Measurements from ENCODE around the gene LONP2.
"Not testable (repeated sequence)": the region's sequence is repeated elsewhere in the genome, so short reads cannot be mapped to it uniquely, and the experiment has no call there.

Gene LONP2

DNA sequence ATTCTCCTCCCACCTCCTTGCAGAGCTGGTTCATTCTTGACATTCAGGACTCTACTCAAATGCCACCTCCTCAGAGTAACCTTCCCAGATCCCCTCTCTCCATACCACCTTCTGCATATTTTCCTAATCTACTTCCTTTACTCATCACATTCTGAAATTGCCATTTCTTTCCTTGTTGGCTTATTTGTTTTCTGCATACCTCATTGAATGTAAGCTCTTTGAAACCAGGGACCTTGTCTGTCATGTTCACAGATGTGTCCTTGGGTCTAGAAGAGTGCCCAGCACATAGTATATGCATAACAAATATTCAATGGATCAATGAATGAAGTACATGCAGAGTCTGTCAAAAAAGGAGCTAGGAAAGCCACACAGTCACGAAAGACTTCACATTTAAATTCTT is 7.8 kb upstream of the LONP2 start:
- no peak for DNase-seq (ENCODE audit: low read depth in 2 of 2)

GRCh38 chr16:48240147-48240546 is 4.0 kb upstream of the LONP2 start:
- not testable (repeated sequence) for DNase-seq (ENCODE audit: low read depth in 2 of 2)

DNA sequence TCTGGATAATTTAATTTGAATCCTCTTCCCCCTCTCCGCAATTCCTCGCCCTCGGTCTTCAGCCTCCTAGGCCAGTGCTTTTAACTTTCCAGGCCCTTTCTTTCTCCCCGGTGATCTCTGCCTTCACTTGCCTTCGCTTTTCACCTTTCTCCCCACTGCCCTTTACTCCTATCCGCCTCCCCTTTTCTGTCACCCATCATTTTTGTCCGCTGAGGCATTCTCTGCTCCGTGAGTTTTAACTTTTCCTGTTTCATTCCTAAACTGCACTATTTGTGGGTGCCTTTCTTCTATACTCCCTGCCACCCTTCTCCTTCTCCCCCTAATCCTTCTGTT is 729 bp downstream of the LONP2 start:
- DNase-seq (ENCODE audit: low read depth in 2 of 2) = no peak

- DNase-seq (ENCODE audit: low read depth in 2 of 2) = no peak
Measured at GRCh38 chr16:48246066-48246465, 2.0 kb downstream of the LONP2 start.

DNA sequence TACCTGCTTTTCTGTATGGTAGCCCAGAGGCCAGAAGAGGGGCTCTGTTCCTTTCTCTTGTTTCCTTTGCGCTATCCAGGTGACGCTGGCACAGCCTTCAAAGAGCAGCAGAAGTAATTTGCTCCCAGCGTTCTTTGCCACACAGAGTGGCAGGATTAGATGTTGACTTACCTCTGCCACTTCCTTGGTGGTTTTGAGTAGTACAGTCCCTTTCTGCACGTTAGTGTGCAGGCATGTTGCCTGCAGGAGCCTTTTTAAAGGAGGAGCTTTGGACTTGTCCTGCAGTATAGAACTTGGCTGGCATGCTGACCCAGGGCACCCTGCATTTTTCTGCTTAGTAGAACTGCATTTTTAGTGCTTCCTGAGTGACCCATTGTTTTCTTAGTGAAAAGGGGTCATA is 3.2 kb downstream of the LONP2 start, which contains the start of gene ABCC11:
TSS of gene ABCC11 (minus strand) at position 229 of the 400 bp plus-strand sequence. CDS start 15,618 bp downstream, outside the sequence.
- DNase-seq (ENCODE audit: low read depth in 2 of 2) = no peak

- no peak for DNase-seq (ENCODE audit: low read depth in 2 of 2)
Measured at GRCh38 chr16:48250520-48251278, 6.6 kb downstream of the LONP2 start.

GRCh38 chr16:48252013-48252412 is 7.9 kb downstream of the LONP2 start:
- DNase-seq (ENCODE audit: low read depth in 2 of 2) = no peak

DNA sequence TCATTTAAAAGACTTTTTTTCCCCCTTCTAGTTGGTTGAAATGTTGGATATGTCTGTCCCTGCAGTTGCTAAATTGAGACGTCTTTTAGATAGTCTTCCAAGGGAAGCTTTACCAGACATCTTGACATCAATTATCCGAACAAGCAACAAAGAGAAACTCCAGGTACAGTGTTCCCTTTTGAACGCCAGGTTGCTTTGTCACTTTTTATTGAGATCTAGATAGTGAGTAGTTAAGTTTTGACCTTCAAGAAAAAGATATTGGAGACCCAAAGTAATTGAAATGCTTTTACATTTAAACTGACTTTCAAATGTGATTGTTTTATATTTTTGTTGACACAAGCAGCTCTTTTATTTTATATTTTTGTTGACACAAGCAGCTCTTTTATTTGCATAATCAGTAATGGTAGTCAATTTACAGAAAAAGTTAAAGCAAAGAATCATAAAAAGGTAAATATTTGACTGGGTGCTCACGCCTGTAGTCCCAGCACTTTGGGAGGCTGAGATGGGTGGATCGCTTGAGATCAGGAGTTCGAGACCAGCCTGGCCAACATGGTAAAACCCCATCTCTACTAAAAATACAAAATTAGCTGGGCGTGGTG is 12.6 kb downstream of the LONP2 start:
- no peak for DNase-seq (ENCODE audit: low read depth in 2 of 2)

GRCh38 chr16:48261569-48261968 is 17.5 kb downstream of the LONP2 start:
- DNase-seq (ENCODE audit: low read depth in 2 of 2) = no peak

DNA sequence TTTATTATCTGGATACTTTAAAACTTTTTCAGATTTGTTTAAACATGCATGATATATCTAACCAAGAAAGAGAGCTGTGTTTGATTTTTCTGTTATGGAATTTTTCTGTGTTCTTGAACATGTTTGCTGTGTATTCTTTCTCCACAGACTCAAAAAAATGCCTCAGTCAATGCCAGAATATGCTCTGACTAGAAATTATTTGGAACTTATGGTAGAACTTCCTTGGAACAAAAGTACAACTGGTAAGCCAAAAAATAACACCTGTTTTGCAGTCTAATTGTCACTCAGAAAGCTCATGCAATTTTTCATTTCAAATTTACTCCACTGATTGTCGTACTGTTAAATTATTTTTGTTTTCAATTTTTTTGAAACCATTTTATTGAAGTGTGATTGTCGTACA is 18.5 kb downstream of the LONP2 start:
- DNase-seq (ENCODE audit: low read depth in 2 of 2) = no peak

- DNase-seq (ENCODE audit: low read depth in 2 of 2) = no peak
Measured at GRCh38 chr16:48269011-48269410, 24.9 kb downstream of the LONP2 start.

DNA sequence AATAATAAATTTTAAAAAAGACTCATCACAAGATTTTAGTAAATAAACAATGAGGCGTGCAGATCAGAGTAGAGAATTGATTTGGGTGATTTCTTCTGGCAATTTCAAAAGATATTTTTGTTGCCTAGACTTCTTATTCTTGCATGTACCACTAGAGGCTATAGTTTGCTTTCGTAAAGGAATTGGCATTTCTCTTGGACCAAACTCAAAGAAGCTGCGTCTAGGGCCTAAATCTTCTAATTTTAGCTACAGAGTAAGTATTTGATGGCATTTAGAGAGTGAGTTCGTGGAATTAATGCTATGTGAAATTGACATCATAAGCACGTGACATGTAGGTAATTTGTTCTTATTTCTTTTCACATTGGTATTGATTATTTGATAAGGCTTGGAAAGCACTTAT is 27.6 kb downstream of the LONP2 start:
- DNase-seq (ENCODE audit: low read depth in 2 of 2) = no peak

DNA sequence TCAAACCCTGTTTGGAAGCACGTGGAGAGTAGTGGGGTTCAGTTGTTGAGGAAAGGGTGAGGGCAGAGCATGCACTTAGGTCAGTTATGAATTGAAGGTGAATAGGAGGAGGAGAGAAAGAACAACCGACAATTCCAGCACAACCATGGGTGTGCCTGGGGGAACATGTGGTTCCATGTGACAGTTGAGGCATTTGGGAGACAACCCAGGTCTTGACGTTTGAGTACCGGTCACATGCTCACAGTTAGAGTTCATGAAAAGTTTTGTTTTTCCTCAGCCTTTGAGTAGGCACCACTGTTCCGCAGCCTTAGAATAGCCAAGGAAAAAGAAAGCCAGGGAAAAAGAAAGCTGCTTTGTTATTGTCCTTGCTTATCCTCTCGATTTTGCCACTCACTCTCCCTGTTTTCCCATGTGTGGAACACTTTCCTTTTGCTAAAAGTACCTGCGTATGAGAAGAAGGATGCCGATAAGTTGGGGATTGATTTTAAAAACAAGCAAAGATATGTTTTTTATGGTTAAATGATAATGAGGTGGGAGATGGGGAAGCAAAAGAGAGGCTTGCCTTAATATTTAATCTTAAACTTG is 28.8 kb downstream of the LONP2 start:
- DNase-seq (ENCODE audit: low read depth in 2 of 2) = no peak

DNA sequence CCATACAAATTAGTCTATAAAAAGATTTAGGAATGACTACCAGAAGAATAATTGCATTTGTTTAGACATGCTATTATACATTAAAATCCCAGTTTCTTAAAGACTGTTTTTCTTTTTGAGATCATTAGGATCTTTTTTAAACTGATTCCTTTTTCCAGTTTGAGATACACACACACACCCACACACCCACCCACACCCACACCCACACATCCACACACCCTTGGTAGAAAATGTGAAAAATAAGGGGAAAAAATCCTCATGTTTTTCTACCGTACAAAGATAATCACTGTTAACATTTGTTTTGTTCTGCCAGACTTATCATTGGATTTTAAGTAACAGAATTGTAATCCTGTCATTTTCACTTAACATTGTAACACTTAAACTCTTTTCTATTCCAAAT is 30.4 kb downstream of the LONP2 start:
- no peak for DNase-seq (ENCODE audit: low read depth in 2 of 2)

DNA sequence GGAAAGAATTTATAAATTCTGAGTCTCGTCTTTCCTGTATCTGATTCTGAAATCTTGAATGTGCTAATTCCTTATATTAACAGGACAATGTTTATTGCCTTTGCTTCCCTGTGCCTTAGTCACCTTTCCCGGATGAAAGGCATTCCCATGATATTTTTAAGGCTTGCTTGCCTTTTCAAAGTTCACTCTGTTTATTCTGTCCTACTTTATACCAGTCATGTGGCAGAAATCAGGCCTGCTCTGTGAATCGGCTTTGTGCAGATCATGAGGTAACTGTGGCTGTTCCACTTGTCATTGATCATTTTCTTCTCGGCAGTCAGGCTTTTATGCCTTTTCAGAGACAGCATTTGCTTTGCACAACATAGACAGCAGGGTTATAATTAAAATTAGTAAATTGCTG is 32.0 kb downstream of the LONP2 start:
- DNase-seq (ENCODE audit: low read depth in 2 of 2) = no peak

GRCh38 chr16:48277158-48277557 is 33.1 kb downstream of the LONP2 start:
- DNase-seq (ENCODE audit: low read depth in 2 of 2) = no peak

GRCh38 chr16:48279199-48279598 is 35.1 kb downstream of the LONP2 start:
- no peak for DNase-seq (ENCODE audit: low read depth in 2 of 2)

- no peak for DNase-seq (ENCODE audit: low read depth in 2 of 2)
Measured at GRCh38 chr16:48280546-48280945, 36.4 kb downstream of the LONP2 start.

DNA sequence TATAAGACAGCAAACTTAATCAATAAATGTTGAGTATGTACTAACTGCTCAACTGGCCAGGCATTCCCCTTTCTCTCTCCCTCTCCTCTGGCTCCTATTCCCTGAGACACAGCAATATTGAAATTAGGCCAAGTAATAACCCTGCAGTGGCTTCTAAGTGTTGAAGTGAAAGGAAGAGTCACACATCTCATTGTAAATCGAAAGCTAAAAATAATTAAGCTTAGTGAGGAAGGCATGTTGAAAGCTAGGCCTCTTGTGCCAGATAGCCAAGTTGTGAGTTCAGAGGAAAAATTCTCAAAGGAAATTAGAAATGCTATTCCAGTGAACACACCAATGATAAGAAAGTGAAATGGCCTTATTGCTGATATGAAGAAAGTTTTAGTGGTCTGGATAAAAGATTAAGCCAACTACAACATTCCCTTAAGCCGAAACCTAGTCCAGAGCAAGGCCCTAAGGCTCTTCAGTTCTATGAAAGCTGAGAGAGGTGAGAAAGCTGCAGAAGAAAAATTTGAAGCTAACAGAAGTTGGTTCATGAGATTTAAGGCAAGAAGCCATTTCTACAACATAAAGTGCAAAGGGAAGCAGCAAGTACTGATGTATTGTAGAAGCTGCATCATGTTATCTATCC is 38.6 kb downstream of the LONP2 start:
- no peak for DNase-seq (ENCODE audit: low read depth in 2 of 2)

DNA sequence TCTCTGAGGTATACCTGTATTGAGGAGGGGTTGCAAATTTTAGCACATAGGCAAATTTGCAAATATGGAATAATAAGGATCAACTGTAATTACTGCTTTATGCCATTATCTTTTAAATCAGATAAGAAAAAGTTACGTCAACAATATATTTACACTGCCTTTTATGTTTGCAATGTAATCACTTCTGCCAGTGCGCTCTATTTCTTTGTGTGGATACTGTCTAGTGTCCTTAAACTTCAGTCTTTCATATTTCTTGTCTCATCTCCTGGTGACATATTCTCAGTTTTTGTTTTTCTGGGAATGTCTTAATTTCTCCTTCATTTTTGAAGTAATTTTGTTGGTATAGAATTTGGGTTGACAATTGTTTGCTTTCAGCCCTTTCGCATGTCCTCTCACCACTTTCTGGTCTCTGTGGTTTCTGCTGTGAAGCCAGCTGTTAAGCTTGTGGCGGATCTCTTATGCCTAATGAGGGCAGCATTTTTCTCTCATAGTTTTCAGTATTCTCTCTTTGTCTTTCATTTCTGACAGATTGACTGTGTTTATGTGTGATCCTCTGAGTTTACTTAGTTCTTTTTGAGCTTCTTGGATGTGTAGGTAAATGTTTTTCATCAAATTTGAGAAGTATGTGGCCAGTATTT is 40.8 kb downstream of the LONP2 start:
- DNase-seq (ENCODE audit: low read depth in 2 of 2) = no peak

DNA sequence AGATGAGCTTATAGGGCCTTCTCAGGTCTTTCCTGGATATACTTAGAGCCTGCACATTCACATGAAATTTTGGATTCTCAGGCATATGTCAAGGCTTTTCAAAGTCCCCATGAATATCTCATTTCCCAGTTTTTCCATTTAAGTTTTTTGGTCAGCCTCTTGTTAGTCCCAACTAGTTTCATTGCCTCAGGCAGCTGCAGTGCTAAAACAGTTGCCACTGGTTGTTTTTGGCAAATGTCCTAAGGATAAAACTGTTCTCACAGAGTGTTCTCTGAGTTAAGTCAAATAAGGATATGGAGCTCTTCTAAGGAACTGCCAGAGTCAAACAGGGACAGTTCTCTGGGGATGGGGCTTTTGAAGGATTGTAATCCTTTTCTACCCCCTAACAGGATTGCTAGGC is 43.1 kb downstream of the LONP2 start:
- no peak for DNase-seq (ENCODE audit: low read depth in 2 of 2)

GRCh38 chr16:48291303-48291702 is 47.2 kb downstream of the LONP2 start:
- no peak for DNase-seq (ENCODE audit: low read depth in 2 of 2)
